ENCODE data around the gene XCR1. TPM values are rescaled to one million over a fixed set of nuclear protein-coding genes. Genes with fewer than 3 reads are reported as not detected.
"Not testable (repeated sequence)": the region's sequence is repeated elsewhere in the genome, so short reads cannot be mapped to it uniquely, and the experiment has no call there.

XCR1 gene
- total and polyA plus RNA-seq, 2 donors (not counting 3 experiments of a cell fraction or from before 2014, with no cell fraction given): not detected

- peaks cover 6 to 15% of the 10 kb centered on the region in 2 experiments for H3K27me3 ChIP-seq (ENCODE audit: control insufficient read depth in 2 of 2, insufficient read depth in 2 of 2, low read length in 2 of 2)
- H3K4me2 ChIP-seq (ENCODE audit: insufficient read depth, low read length): no peak overlapping the region
- ChIA-PET POLR2A (no interaction called here), CTCF (no interaction called here)
- H4K20me1 ChIP-seq (replicated peaks; ENCODE audit: control insufficient read depth, extremely low read depth, insufficient read depth, low read length): no peaks in the 10 kb centered on the region
- no peaks in the 10 kb centered on the region for H3K79me2 ChIP-seq (ENCODE audit: control insufficient read depth, insufficient read depth, low read length)
- no peak overlapping the region for H3K9ac ChIP-seq (replicated peaks; ENCODE audit: extremely low read depth, insufficient read depth, low read length)
- dilution Hi-C loops (cut with MboI; ENCODE audit: extremely low pct_ligation_motif_present, low sequenced_read_pairs) (no loop called here), intact Hi-C loops (cut with micrococcal nuclease) (no loop called here)
- H3K36me3 ChIP-seq (ENCODE audit: control insufficient read depth in 2 of 2, extremely low read depth in 1 of 2, insufficient read depth in 2 of 2, low read length in 2 of 2): no peaks in the 10 kb centered on the region
- DNase-seq (ENCODE audit: low read depth, low spot score): no peak
- H3K9me3 ChIP-seq (replicated peaks; ENCODE audit: control insufficient read depth, insufficient read depth, low read length): no peaks in the 10 kb centered on the region
- no peak overlapping the region for H3K4me3 ChIP-seq (replicated peaks in 1 of 3; ENCODE audit: insufficient read depth in 1 of 3, low read depth in 1 of 3, low read length in 3 of 3)
- H3K27ac ChIP-seq (ENCODE audit: insufficient read depth, low read depth, low read length): no peak overlapping the region
- H3K4me1 ChIP-seq (ENCODE audit: control insufficient read depth, extremely low read depth, insufficient read depth, low read length): no peaks in the 10 kb centered on the region
- H2AFZ ChIP-seq (ENCODE audit: low read depth, low read length): no peak overlapping the region
- FAIRE-seq: no peak
- no peak for TF ChIP-seq POLR2AphosphoS5 (IDR thresholded peaks at IDR 0.05; ENCODE audit: insufficient read depth, low read depth, low read length)
- TF ChIP-seq MYC (IDR thresholded peaks at IDR 0.05; ENCODE audit: low read depth, low read length): no peak
- no peak for TF ChIP-seq POLR2A (IDR thresholded peaks at IDR 0.05; ENCODE audit: low read depth, low read length)
- no peak for TF ChIP-seq MAX (IDR thresholded peaks at IDR 0.05; ENCODE audit: insufficient read depth, insufficient read length)
- no peak for TF ChIP-seq GATA2 (IDR thresholded peaks at IDR 0.05; ENCODE audit: insufficient read depth, insufficient read length, low read depth, low read length)
- no peak for TF ChIP-seq EZH2 (IDR thresholded peaks at IDR 0.05; ENCODE audit: borderline replicate concordance, low read depth, low read length, severe bottlenecking)
- TF ChIP-seq FOS (IDR thresholded peaks at IDR 0.05; ENCODE audit: borderline replicate concordance, insufficient read depth, low read length): no peak
- TF ChIP-seq JUN (IDR thresholded peaks at IDR 0.05; ENCODE audit: borderline replicate concordance, insufficient read depth, insufficient read length, low read depth): no peak
- no TSS peak for BruUV-seq (replicated peaks)
- no peaks in the 10 kb centered on the region for H3K9me1 ChIP-seq (replicated peaks; ENCODE audit: control insufficient read depth, extremely low read depth, insufficient read depth, low read length)
These were observed 11.6 kb upstream of the XCR1 start for GRCh38 chr3:46038916-46039315.

- H3K79me2 ChIP-seq (ENCODE audit: control insufficient read depth, insufficient read depth, low read length); H3K4me1 ChIP-seq (ENCODE audit: control insufficient read depth, extremely low read depth, insufficient read depth, low read length); H3K4me3 ChIP-seq (replicated peaks in 1 of 3; ENCODE audit: insufficient read depth in 1 of 3, low read depth in 1 of 3, low read length in 3 of 3); H3K27ac ChIP-seq (ENCODE audit: insufficient read depth, low read depth, low read length); H3K9me1 ChIP-seq (replicated peaks; ENCODE audit: control insufficient read depth, extremely low read depth, insufficient read depth, low read length); H4K20me1 ChIP-seq (replicated peaks; ENCODE audit: control insufficient read depth, extremely low read depth, insufficient read depth, low read length); BruUV-seq (replicated peaks); H3K36me3 ChIP-seq (ENCODE audit: control insufficient read depth in 2 of 2, extremely low read depth in 1 of 2, insufficient read depth in 2 of 2, low read length in 2 of 2); POLR2A ChIA-PET; CTCF ChIA-PET; H3K9ac ChIP-seq (replicated peaks; ENCODE audit: extremely low read depth, insufficient read depth, low read length); H3K9me3 ChIP-seq (replicated peaks; ENCODE audit: control insufficient read depth, insufficient read depth, low read length); DNase-seq (ENCODE audit: low read depth, low spot score); H2AFZ ChIP-seq (ENCODE audit: low read depth, low read length); dilution Hi-C loops (cut with MboI; ENCODE audit: extremely low pct_ligation_motif_present, low sequenced_read_pairs); H3K4me2 ChIP-seq (ENCODE audit: insufficient read depth, low read length); FAIRE-seq; intact Hi-C loops (cut with micrococcal nuclease): not testable (repeated sequence)
- H3K27me3 ChIP-seq (ENCODE audit: control insufficient read depth in 2 of 2, insufficient read depth in 2 of 2, low read length in 2 of 2): peaks cover 6 to 15% of the 10 kb centered on the region in 2 experiments
These were observed 10.8 kb upstream of the XCR1 start for GRCh38 chr3:46038071-46038470.
